HepG2 (cell line): ENCODE data around the gene ZDHHC11. TPM values are rescaled to one million over a fixed set of nuclear protein-coding genes. Genes with fewer than 3 reads are reported as not detected.

Experiments
- ATAC-seq: fragments of 200-7000 bp; cut with Tn5 transposase; 3 replicates; pipeline ENCODE4 v1.9.1; 2020; ENCODE audit warnings: mild to moderate bottlenecking, moderate library complexity
- BruUV-seq: library from RNA; stranded (reverse); fragments of 400-500 nt; replicated peaks from 2 replicates; lab custom pipeline; 2021; lab: Mats Ljungman, UMichigan
- CTCF ChIA-PET: fragments of 300-600 bp; formaldehyde crosslinking; extraction: SDS; loops from one replicate; lab custom pipeline; 2021; ENCODE audit warnings: low total read pairs, inconsistent platforms, low intra/inter-chr PET ratio; lab: Yijun Ruan, JAX
- POLR2A ChIA-PET: fragments of 350-600 bp; sonication (Branson Sonifier 250); formaldehyde crosslinking; loops from one replicate; lab custom pipeline; 2020; ENCODE audit warnings: antibody characterized with exemption, inconsistent platforms; lab: Yijun Ruan, JAX
- DNase-seq: peaks from one replicate; pipeline ENCODE4 v3.0.0-alpha.2; 2015; ENCODE audit warnings: low spot score
- FAIRE-seq: peaks from 3 replicates; lab custom pipeline; 2011; peaks lifted over from hg19 to GRCh38; lab: Jason Lieb, UNC
- H2AFZ ChIP-seq: one replicate; pipeline ENCODE4 v1.6.1; 2011; ENCODE audit warnings: low read length, inconsistent platforms
- H3K27ac ChIP-seq: fragments of 300-600 bp; 3 replicates; pipeline ENCODE4 v1.8.0; 2011; ENCODE audit warnings: mixed run types, mild to moderate bottlenecking, mixed read lengths, low read length, inconsistent platforms; ENCODE audit not compliant: insufficient read depth; ENCODE audit errors: extremely low read length
- H3K27me3 ChIP-seq, 2 experiments: fragments of 200-600 bp in 1 of 2; 2 replicates in 1 of 2; 3 replicates in 1 of 2; pipeline versions ENCODE4 v1.6.0 to v1.8.0; 2011; ENCODE audit warnings: low read length in 2 of 2, mild to moderate bottlenecking in 2 of 2, moderate library complexity in 2 of 2, inconsistent platforms in 1 of 2; ENCODE audit not compliant: insufficient read depth in 2 of 2, control insufficient read depth in 1 of 2
- H3K36me3 ChIP-seq, 2 experiments: fragments of 200-600 bp in 1 of 2; replicated peaks in 1 of 2; 2 replicates in 1 of 2; 3 replicates in 1 of 2; pipeline versions ENCODE4 v1.5.1 to v1.8.0; 2011; ENCODE audit warnings: low read length in 2 of 2, inconsistent platforms in 1 of 2; ENCODE audit not compliant: insufficient read depth in 2 of 2, control insufficient read depth in 1 of 2
- H3K4me1 ChIP-seq: 2 replicates; pipeline ENCODE4 v1.5.1; 2012; ENCODE audit warnings: low read length, inconsistent platforms; ENCODE audit not compliant: insufficient read depth
- H3K4me2 ChIP-seq: 2 replicates; pipeline ENCODE4 v1.6.0; 2011; ENCODE audit warnings: low read depth, low read length, inconsistent platforms
- H3K4me3 ChIP-seq, 3 experiments: fragments of 200-600 bp in 1 of 3; sonication (generic), shearing (Covaris generic) in 1 of 3; replicated peaks in 1 of 3; 2 replicates each; pipeline ENCODE4 v1.5.1; 2011 to 2016; ENCODE audit warnings: low read length in 3 of 3, inconsistent platforms in 2 of 3, low read depth in 2 of 3, mild to moderate bottlenecking in 2 of 3, control low read depth in 1 of 3, mixed read lengths in 1 of 3; ENCODE audit not compliant: insufficient read depth in 1 of 3
- H3K79me2 ChIP-seq: one replicate; pipeline ENCODE4 v1.6.1; 2011; ENCODE audit warnings: low read length, inconsistent platforms; ENCODE audit not compliant: insufficient read depth
- H3K9ac ChIP-seq: 2 replicates; pipeline ENCODE4 v1.6.0; 2011; ENCODE audit warnings: mild to moderate bottlenecking, low read depth, low read length, inconsistent platforms; ENCODE audit not compliant: insufficient read depth
- H3K9me3 ChIP-seq: 2 replicates; pipeline ENCODE4 v1.5.1; 2012; ENCODE audit warnings: mild to moderate bottlenecking, low read length
- H4K20me1 ChIP-seq: 2 replicates; pipeline ENCODE4 v1.6.0; 2011; ENCODE audit warnings: inconsistent platforms, mild to moderate bottlenecking, low read length, moderate library complexity; ENCODE audit not compliant: insufficient read depth
- BRD4 ChIP-seq: sonication (generic); formaldehyde crosslinking; IDR thresholded peaks from 2 replicates; pipeline ENCODE4 v1.4.0; 2020; ENCODE audit warnings: missing genetic modification reagents
- DMAP1 ChIP-seq: IDR thresholded peaks from 2 replicates; pipeline ENCODE4 v1.6.1; 2016
- FOXP1 ChIP-seq, 2 experiments: fragments of 450-650 bp in 1 of 2; IDR thresholded peaks; 2 replicates each; pipeline ENCODE4 v1.6.1; 2017 to 2018; ENCODE audit warnings: antibody characterized with exemption in 1 of 2
- HCFC1 ChIP-seq: fragments of 150-350 bp; IDR thresholded peaks from 2 replicates; pipeline ENCODE4 v1.6.1; 2014; ENCODE audit warnings: low read depth, low read length
- SMAD9 ChIP-seq: sonication (generic); formaldehyde crosslinking; IDR thresholded peaks from 2 replicates; pipeline ENCODE4 v1.5.1; 2020; ENCODE audit warnings: mild to moderate bottlenecking, missing genetic modification reagents
- ZBTB3 ChIP-seq: sonication (generic); formaldehyde crosslinking; IDR thresholded peaks from 2 replicates; pipeline ENCODE4 v1.4.0; 2020; ENCODE audit warnings: low read depth, mild to moderate bottlenecking, moderate library complexity, missing genetic modification reagents, borderline replicate concordance
- ZBTB42 ChIP-seq: sonication (generic); formaldehyde crosslinking; IDR thresholded peaks from 2 replicates; pipeline ENCODE4 v1.5.0; 2020; ENCODE audit warnings: mild to moderate bottlenecking, missing genetic modification reagents
- ZNF451 ChIP-seq: sonication (generic); formaldehyde crosslinking; IDR thresholded peaks from 2 replicates; pipeline ENCODE4 v1.5.0; 2020; ENCODE audit warnings: mild to moderate bottlenecking, missing genetic modification reagents
- ZNF724P ChIP-seq: sonication (generic); formaldehyde crosslinking; IDR thresholded peaks from 2 replicates; pipeline ENCODE4 v1.8.0; 2022; ENCODE audit warnings: missing genetic modification reagents, borderline replicate concordance
- ZSCAN31 ChIP-seq: sonication (generic); formaldehyde crosslinking; IDR thresholded peaks from 2 replicates; pipeline ENCODE4 v1.5.0; 2020; ENCODE audit warnings: low read depth, mild to moderate bottlenecking, missing genetic modification reagents
- WGBS: methylation state at CpG from one replicate; pipeline ENCODE4 v1.1.6; 2017; ENCODE audit warnings: low lambda C conversion rate; 5-methylcytosine and 5-hydroxymethylcytosine counted together
- in situ Hi-C: cut with HindIII; loops from 2 replicates; pipeline ENCODE4 v1.10.0; 2017; ENCODE audit warnings: low pct_unique_long_range_greater_than_20kb; ENCODE audit not compliant: extremely low pct_ligation_motif_present
- intact Hi-C: fragments of 100-400 bp; cut with micrococcal nuclease; formaldehyde crosslinking; loops from one replicate; pipeline ENCODE4 v1.10.0; 2022; ENCODE audit not compliant: unreplicated experiment
- polyA plus RNA-seq, 8 experiments: library from polyadenylated mRNA; depleted of rRNA in 3 of 8; stranded (reverse) in 7 of 8; unstranded in 1 of 8; fragments of >200 nt; fragmentation: Illumina TruSeq in 4 of 8; extraction: Trizol in 4 of 8; gene quantifications; 2 replicates each; pipeline versions ENCODE4 v1.2.1 to v1.2.3, GENCODE V29; 2011 to 2016; ENCODE audit warnings: low read depth in 4 of 8, missing spikeins in 1 of 8, mixed read lengths in 1 of 8; ENCODE audit not compliant: insufficient read depth in 1 of 8
- total RNA-seq, 5 experiments: library from RNA; depleted of rRNA; stranded (reverse); fragments of >200 nt; fragmentation: Illumina TruSeq; extraction: Trizol; gene quantifications; 2 replicates each; pipeline ENCODE4 v1.2.3, GENCODE V29; 2016; ENCODE audit warnings: low read depth in 1 of 5
- TF ChIP-seq, protein P1 (sequence below): sonication (generic); formaldehyde crosslinking; conservative IDR thresholded peaks from 2 replicates; pipeline ENCODE4 v1.4.0; 2020; ENCODE audit warnings: missing genetic modification reagents
- TF ChIP-seq, protein P2 (sequence below): IDR thresholded peaks from 2 replicates; pipeline ENCODE4 v1.6.1; 2016; ENCODE audit warnings: low read depth, control low read depth
- TF ChIP-seq, protein P3 (sequence below): sonication (generic); formaldehyde crosslinking; IDR thresholded peaks from 2 replicates; pipeline ENCODE4 v1.5.1; 2020; ENCODE audit warnings: missing genetic modification reagents, mild to moderate bottlenecking, borderline replicate concordance
- TF ChIP-seq, protein P4 (sequence below): sonication (generic); formaldehyde crosslinking; IDR thresholded peaks from 2 replicates; pipeline ENCODE4 v1.8.1; 2023; ENCODE audit warnings: mild to moderate bottlenecking, missing genetic modification reagents

Gene ZDHHC11
- total and polyA plus RNA-seq, 2 of the 13 experiments (the other 11 are each of a cell fraction or from before 2014, with no cell fraction given), result 2.1 to 4.0 TPM

DNA sequence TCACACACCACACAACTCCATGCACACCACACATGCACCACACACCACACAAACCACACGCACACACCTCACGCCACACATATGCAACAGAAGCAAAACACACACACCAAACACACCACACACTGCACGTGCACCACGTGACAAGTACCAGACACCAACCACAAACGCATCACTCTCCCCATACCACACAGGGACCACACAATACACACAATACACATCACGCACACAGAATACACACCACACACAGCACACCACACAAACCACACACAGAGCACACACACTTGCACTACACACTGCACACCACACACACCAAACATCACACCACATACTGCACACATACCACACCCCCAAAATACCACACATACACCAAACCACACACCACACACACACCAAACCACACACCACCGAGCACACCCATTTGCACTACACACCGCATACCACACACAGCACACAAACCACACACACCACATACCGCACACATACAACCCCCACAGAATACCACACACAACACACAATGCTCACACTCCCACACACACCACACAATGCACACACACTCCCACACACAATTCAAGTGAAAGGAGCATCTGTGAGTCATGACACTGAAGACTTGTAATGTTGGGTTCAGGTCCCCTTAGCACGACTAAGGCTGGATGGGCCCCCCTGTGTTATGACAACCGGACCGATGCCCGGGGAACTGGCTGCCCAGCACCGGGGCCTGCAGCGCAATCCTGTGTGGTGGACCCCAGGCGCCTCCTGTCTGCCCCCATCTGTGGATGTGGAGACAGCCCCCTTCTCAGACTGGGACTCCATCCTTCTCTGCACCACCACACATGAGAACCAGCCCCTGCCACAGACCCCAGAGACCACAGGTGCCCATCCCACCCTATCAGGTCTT lies 6.0 kb upstream of the ZDHHC11 start (continued):
- TF ChIP-seq FOXP1 (IDR thresholded peaks at IDR 0.05) (peak; percentile 35; the same call in 1 of the 2 replicates), FOXP1 (CRISPR knock-in tag; IDR thresholded peaks at IDR 0.05) (no peak), BRD4 (CRISPR knock-in tag) (0 out of 2 replicates have a peak, but pooled peaks have one; percentile 2)
- TF ChIP-seq, protein P1, sequence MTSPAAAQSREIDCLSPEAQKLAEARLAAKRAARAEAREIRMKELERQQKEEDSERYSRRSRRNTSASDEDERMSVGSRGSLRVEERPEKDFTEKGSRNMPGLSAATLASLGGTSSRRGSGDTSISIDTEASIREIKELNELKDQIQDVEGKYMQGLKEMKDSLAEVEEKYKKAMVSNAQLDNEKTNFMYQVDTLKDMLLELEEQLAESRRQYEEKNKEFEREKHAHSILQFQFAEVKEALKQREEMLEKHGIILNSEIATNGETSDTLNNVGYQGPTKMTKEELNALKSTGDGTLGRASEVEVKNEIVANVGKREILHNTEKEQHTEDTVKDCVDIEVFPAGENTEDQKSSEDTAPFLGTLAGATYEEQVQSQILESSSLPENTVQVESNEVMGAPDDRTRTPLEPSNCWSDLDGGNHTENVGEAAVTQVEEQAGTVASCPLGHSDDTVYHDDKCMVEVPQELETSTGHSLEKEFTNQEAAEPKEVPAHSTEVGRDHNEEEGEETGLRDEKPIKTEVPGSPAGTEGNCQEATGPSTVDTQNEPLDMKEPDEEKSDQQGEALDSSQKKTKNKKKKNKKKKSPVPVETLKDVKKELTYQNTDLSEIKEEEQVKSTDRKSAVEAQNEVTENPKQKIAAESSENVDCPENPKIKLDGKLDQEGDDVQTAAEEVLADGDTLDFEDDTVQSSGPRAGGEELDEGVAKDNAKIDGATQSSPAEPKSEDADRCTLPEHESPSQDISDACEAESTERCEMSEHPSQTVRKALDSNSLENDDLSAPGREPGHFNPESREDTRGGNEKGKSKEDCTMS (CRISPR knock-in tag), result no peak

DNA sequence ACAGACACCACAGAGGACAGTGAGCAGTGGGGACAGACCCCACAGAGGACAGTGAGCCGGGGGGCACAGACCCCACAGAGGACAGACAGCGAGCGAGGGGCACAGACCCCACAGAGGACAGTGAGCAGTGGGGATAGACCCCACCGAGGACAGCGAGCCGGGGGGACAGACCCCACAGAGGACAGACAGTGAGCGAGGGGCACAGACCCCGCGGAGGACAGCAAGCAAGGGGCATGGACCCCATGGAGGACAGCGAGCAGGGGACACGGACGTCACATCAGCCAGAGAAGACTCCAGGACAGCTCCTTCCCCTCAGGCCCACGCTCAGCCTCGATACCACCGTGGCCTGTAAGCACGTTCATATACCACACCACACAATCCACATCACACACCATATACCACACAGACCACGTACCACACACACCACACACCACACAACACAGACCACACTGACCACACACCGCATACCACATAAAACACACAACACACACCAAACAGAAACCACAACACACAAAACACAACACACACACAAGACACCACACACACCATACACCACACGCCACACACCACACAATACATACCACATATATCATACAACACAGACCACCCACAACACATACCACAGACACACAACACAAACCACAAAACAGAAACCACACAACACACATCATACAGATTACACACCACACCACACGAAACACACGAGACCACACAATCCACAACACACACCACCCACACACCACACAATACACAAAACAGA lies 5.2 kb upstream of the ZDHHC11 start:
- Histone ChIP-seq H3K4me2 (no peak overlapping the region), H3K27ac (no peak overlapping the region), H4K20me1 (peaks cover 2% of the 10 kb centered on the region; the same call in 1 of the 2 replicates), H3K4me3 (no peak overlapping the region), H3K79me2 (no peaks in the 10 kb centered on the region), H3K4me1 (peaks cover 15% of the 10 kb centered on the region), H3K27me3 (peaks cover 0 to 14% of the 10 kb centered on the region in 2 experiments; a peak in 3 of 5 replicates), H3K36me3 (no peaks in the 10 kb centered on the region), H2AFZ (no peak overlapping the region), H3K9ac (no peak overlapping the region), H3K9me3 (no peaks in the 10 kb centered on the region)
- in situ Hi-C loops (no loop called here), intact Hi-C loops (no loop called here)
- no TSS peak for BruUV-seq
- ChIA-PET POLR2A (no interaction called here), CTCF (no interaction called here)
- 67% methylated on average over 19 of the region's 21 CpGs for WGBS
- FAIRE-seq, result peak; percentile 77
- peak; percentile 8; the same call in 1 of the 3 replicates for ATAC-seq
- no peak for DNase-seq
- TF ChIP-seq HCFC1 (no peak), ZNF451 (no peak), ZBTB3 (CRISPR knock-in tag) (no peak), DMAP1 (no peak), ZBTB42 (CRISPR knock-in tag) (no peak), ZNF724P (CRISPR knock-in tag) (no peak), ZSCAN31 (CRISPR knock-in tag) (no peak), SMAD9 (no peak)
- TF ChIP-seq, protein P2, sequence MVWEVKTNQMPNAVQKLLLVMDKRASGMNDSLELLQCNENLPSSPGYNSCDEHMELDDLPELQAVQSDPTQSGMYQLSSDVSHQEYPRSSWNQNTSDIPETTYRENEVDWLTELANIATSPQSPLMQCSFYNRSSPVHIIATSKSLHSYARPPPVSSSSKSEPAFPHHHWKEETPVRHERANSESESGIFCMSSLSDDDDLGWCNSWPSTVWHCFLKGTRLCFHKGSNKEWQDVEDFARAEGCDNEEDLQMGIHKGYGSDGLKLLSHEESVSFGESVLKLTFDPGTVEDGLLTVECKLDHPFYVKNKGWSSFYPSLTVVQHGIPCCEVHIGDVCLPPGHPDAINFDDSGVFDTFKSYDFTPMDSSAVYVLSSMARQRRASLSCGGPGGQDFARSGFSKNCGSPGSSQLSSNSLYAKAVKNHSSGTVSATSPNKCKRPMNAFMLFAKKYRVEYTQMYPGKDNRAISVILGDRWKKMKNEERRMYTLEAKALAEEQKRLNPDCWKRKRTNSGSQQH (CRISPR knock-in tag), result no peak
- TF ChIP-seq, protein P3, sequence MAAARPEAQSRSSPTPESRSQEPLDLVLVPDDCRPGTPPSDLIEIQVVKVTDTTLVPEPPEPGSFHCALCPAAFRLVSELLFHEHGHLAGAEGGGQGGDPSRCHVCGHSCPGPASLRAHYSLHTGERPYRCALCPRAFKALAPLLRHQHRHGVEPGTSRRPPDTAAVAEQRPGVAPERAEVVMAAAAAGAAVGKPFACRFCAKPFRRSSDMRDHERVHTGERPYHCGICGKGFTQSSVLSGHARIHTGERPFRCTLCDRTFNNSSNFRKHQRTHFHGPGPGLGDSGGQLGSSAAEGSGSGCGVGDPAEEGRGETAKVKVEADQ (CRISPR knock-in tag), result no peak
- TF ChIP-seq, protein P4, sequence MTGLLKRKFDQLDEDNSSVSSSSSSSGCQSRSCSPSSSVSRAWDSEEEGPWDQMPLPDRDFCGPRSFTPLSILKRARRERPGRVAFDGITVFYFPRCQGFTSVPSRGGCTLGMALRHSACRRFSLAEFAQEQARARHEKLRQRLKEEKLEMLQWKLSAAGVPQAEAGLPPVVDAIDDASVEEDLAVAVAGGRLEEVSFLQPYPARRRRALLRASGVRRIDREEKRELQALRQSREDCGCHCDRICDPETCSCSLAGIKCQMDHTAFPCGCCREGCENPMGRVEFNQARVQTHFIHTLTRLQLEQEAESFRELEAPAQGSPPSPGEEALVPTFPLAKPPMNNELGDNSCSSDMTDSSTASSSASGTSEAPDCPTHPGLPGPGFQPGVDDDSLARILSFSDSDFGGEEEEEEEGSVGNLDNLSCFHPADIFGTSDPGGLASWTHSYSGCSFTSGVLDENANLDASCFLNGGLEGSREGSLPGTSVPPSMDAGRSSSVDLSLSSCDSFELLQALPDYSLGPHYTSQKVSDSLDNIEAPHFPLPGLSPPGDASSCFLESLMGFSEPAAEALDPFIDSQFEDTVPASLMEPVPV (CRISPR knock-in tag), result no peak
